Mesothelial cell of epicardium (in vitro differentiated cells): ENCODE results near the gene RAB18. TPM values are rescaled to one million over a fixed set of nuclear protein-coding genes. Genes with fewer than 3 reads are reported as not detected.
A peak's percentile ranks its signal among the peaks of the same experiment; 100 is the strongest.

Experiments used
- DNase-seq, 2 experiments: peaks; one replicate each; pipeline ENCODE4 v3.0.0; 2021; ENCODE audit warnings: low spot score in 2 of 2; ENCODE audit not compliant: unreplicated experiment in 2 of 2
- H3K27ac Mint-ChIP-seq: 2 replicates; pipeline ENCODE4 v1.8.0; 2021; ENCODE audit warnings: mixed read lengths
- H3K27me3 Mint-ChIP-seq: 2 replicates; pipeline ENCODE4 v1.8.0; 2021; ENCODE audit warnings: low read depth, mixed read lengths
- H3K36me3 Mint-ChIP-seq: 2 replicates; pipeline ENCODE4 v1.8.0; 2021; ENCODE audit warnings: mixed read lengths
- H3K4me1 Mint-ChIP-seq: 2 replicates; pipeline ENCODE4 v1.8.0; 2021; ENCODE audit warnings: mixed read lengths
- H3K4me3 Mint-ChIP-seq: 2 replicates; pipeline ENCODE4 v1.8.0; 2021; ENCODE audit warnings: mild to moderate bottlenecking, moderate library complexity, mixed read lengths
- H3K9me3 Mint-ChIP-seq: 2 replicates; pipeline ENCODE4 v1.8.0; 2021; ENCODE audit warnings: mixed read lengths
- total RNA-seq: library from RNA; stranded (reverse); gene quantifications from 3 replicates; pipeline ENCODE4 v1.2.1, GENCODE V29; 2021
- TF ChIP-seq, protein P1 (sequence below): fragments of 200-600 bp; sonication (generic); IDR thresholded peaks from one replicate; pipeline ENCODE4 v1.5.0; 2021; ENCODE audit warnings: antibody characterized with exemption; ENCODE audit not compliant: unreplicated experiment

The RAB18 gene
- total RNA-seq, 1 donor from 2014 or later: 93.7 TPM

DNA sequence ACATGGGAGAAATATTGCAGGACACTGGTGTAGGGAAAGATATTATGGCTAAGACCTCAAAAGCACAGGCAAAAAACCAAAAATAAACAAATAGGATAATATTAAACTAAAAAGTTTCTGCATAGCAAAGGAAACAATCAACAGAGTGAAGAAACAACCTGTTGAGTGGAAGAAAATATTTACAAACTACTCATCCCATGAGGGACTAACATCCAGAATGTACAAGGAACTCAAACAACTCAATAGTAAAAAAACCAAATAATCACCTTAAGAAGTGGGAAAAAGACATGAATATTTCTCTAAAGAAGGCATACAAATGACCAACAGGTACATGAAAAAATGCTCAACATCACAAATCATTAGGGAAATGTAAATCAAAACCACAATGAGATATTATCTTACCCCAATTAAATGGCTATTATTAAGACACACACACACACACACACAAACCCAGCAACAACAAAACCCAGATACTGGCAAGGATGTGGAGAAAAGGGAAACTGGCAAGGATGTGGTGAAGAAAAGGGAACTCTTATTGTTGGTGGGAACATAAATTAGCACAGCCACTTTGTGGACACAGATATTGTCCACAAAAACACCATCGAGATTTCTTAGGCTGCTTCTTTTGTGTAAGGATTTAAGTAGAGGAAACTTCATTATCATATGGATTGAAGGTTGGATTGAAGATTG lies 9.8 kb upstream of the RAB18 start:
- Mint-ChIP-seq H3K27ac (no peak overlapping the region), H3K36me3 (no peaks in the 10 kb centered on the region), H3K4me3 (no peak overlapping the region), H3K27me3 (peaks cover 24% of the 10 kb centered on the region), H3K9me3 (peaks cover 36% of the 10 kb centered on the region), H3K4me1 (no peaks in the 10 kb centered on the region)
- no peak for DNase-seq
- TF ChIP-seq, protein P1, sequence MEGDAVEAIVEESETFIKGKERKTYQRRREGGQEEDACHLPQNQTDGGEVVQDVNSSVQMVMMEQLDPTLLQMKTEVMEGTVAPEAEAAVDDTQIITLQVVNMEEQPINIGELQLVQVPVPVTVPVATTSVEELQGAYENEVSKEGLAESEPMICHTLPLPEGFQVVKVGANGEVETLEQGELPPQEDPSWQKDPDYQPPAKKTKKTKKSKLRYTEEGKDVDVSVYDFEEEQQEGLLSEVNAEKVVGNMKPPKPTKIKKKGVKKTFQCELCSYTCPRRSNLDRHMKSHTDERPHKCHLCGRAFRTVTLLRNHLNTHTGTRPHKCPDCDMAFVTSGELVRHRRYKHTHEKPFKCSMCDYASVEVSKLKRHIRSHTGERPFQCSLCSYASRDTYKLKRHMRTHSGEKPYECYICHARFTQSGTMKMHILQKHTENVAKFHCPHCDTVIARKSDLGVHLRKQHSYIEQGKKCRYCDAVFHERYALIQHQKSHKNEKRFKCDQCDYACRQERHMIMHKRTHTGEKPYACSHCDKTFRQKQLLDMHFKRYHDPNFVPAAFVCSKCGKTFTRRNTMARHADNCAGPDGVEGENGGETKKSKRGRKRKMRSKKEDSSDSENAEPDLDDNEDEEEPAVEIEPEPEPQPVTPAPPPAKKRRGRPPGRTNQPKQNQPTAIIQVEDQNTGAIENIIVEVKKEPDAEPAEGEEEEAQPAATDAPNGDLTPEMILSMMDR: no peak

DNA sequence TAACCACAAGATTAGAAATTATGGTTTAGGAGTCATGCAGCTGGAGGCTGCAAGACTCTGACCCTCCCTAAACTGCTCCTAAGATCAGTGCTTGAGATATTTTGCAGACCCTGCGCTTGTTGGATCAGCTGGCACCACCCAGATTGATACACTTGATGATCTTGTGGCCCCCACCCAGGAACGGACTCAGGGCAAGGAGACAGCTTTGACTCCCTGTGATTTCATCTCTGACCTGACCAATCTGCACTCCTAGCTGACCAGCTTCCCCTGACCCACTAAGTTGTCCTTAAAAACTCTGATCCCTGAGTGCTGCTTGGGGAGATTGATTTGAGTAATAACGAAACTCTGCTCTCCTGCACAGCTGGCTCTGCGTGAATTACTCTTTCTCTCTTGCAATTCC lies 8.0 kb upstream of the RAB18 start:
- Mint-ChIP-seq H3K4me1 (no peaks in the 10 kb centered on the region), H3K4me3 (no peak overlapping the region), H3K27me3 (peaks cover 33% of the 10 kb centered on the region), H3K36me3 (no peaks in the 10 kb centered on the region), H3K27ac (no peak overlapping the region), H3K9me3 (peaks cover 27% of the 10 kb centered on the region)
- TF ChIP-seq, protein P1: no peak
- no peak for DNase-seq

DNA sequence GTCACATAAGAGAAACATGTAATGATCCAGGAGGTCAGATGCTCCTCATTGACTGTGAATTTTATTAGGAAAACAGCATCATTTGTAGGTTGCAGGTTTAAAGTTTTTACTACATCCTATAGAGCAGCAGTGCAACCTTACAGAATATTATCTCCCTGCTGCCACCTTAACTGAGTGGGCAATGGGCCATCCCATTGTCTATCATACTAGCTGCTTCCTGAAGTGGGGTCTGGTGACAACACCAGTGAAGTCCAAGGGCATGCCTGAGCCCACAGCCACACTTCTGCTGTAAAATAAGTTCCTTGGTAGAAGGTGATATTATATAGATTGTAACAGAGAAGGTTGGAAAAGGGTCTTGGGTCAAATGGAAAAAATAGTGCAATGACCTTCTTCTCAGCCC lies 4.0 kb upstream of the RAB18 start:
- H3K36me3 Mint-ChIP-seq: no peaks in the 10 kb centered on the region
- H3K4me1 Mint-ChIP-seq: peaks cover 10% of the 10 kb centered on the region
- TF ChIP-seq, protein P1: no peak
- H3K9me3 Mint-ChIP-seq: peaks cover 12% of the 10 kb centered on the region
- DNase-seq: no peak
- no peak overlapping the region for H3K27ac Mint-ChIP-seq
- no peak overlapping the region for H3K4me3 Mint-ChIP-seq
- H3K27me3 Mint-ChIP-seq: peaks cover 21% of the 10 kb centered on the region

DNA sequence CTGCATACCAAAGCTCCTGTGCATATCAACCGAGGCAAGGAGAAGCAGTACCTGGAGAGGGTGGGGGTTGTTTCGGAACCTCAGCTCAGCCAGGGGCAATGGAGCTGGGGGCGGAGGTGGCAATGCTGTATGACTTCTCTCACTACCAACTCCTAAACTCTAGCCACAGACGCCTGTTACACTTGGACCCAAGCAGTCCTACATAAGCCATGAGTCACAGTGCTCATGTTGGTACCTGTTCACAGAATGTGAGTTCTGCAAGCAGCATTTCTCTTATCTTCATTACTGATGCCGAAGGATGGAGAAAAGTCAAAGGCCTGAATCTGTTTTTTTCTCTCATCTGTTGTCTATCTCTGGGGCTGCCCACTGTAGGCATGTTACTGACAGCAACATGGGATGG lies 3.2 kb upstream of the RAB18 start:
- Mint-ChIP-seq H3K9me3 (peaks cover 12% of the 10 kb centered on the region), H3K27me3 (peaks cover 21% of the 10 kb centered on the region), H3K27ac (no peak overlapping the region), H3K4me1 (peaks cover 16% of the 10 kb centered on the region), H3K36me3 (no peaks in the 10 kb centered on the region), H3K4me3 (no peak overlapping the region)
- no peak for DNase-seq
- TF ChIP-seq, protein P1: no peak

DNA sequence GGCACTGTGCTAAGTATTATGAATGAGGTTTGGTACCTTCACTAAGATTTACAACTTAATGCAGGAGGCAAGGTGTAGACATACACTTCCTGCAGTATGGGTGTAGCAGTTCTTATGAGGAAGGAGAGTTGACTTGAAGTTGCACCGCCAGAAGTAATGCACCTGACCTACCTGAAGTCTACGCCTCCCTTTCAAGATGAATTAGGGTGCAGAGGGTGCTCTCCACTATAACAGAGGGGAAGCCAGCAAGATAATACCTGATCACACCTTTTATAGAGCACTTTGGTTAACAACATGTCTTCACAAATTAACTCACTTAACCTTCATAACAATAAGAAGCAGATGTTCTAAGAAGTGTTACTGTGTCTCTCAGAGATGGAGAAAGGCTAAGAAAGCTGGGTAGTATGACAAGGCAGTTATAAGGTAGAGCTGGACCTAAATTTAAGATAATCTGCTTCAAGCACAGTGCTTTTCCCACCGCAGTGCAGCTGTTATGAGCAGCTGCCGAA lies 552 bp upstream of the RAB18 start:
- peak overlapping the region; percentile 99 for H3K27ac Mint-ChIP-seq
- H3K4me3 Mint-ChIP-seq: peak overlapping the region; percentile 98
- peaks cover 4% of the 10 kb centered on the region for H3K9me3 Mint-ChIP-seq
- TF ChIP-seq, protein P1: no peak
- no peak for DNase-seq
- peaks cover 27% of the 10 kb centered on the region for H3K4me1 Mint-ChIP-seq
- no peaks in the 10 kb centered on the region for H3K36me3 Mint-ChIP-seq
- peaks cover 14% of the 10 kb centered on the region for H3K27me3 Mint-ChIP-seq
